Measurements from ENCODE around the gene CD200.
"Not testable (repeated sequence)": the region's sequence is repeated elsewhere in the genome, so short reads cannot be mapped to it uniquely, and the experiment has no call there.

The CD200 gene

GRCh38 chr3:112360561-112360960, 27.6 kb downstream of the CD200 start:
- no peak for DNase-seq (ENCODE audit: low spot score)

GRCh38 chr3:112362221-112362620, 29.3 kb downstream of the CD200 start:
- no peak for DNase-seq (ENCODE audit: low spot score)

DNA sequence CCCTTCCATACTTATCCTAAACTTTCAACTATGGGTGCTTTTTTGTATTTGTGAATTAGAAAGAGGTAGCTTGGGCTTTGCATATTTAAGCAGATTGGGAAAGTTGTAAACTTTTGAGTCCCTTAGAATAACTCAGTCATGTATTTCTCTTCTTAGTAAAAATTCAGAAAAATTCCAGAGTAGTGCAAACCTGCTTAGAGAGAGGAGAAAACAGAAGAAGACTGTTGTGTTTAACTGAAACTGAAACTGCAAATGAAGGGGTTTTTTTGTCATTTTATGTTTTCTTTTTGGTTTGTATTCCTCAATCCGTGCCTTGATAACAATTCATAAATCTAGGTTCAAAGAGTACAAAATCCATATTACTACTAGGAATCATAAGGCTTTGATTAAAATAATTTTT, 31.3 kb downstream of the CD200 start:
- no peak for DNase-seq (ENCODE audit: low spot score)

GRCh38 chr3:112365035-112365434, 32.1 kb downstream of the CD200 start:
- no peak for DNase-seq (ENCODE audit: low spot score)

DNA sequence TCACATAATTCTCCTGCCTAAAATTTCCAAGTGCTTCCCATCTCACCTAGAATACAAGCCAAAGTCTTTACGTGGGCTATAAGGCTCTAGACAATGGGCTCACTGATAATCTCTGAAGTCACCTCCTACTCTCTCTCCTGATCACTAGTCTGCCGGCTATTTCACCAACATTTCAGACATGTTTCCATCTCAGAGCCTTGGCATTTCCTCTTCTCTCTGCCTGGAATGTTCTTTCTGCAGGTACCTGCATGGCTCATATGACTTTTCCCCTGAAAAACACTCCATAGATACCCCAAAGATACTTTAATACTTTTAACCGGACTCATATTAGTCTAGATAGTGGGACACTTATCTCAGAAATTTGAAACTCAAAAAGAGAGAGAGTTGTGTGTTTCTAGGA, 32.7 kb downstream of the CD200 start:
- DNase-seq (ENCODE audit: low spot score): no peak

GRCh38 chr3:112366522-112366921, 33.6 kb downstream of the CD200 start:
- no peak for DNase-seq (ENCODE audit: low spot score)

DNA sequence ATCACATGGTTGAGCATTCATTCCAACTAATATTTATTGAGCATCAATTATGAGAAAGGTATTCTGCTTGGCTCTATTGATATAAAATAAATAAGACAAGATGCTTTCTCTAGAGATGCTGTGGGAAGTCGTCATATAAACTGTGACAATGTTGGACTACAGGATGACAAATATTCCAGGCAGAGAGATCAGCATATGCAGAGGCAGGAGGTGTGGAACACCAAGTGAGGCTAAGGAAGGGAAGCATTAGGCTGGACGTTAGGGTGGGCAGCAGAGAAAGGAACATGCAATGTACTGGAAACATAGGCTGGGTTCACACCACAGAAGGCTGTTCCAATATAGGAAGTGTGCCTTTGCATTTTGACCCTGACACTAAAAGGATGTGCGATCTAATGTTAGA, 38.6 kb downstream of the CD200 start:
- DNase-seq (ENCODE audit: low spot score): no peak

GRCh38 chr3:112372396-112372795, 39.4 kb downstream of the CD200 start:
- DNase-seq (ENCODE audit: low spot score): no peak

DNA sequence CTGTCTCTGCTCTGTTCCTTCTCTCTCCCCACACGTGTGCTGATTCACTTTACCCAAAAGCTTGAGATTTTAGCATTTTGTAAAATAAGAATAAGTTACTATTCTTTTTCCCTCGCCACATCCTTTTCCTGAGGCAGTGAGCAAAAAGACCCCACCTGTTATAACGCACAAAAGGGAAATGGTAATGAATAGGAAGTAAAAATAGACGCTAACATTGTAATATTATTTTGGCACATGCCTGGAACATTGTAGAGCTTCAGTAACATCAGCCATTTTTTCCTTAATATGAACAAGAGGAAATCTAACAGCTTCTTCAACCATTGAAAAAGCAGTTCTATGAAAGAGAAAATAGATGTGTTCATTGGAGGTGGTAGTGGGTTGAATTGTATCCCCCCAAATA, 40.5 kb downstream of the CD200 start:
- no peak for DNase-seq (ENCODE audit: low spot score)

- DNase-seq (ENCODE audit: low spot score): no peak
These were observed 41.0 kb downstream of the CD200 start for GRCh38 chr3:112373924-112374323.

- DNase-seq (ENCODE audit: low spot score): no peak
These were observed 41.4 kb downstream of the CD200 start for GRCh38 chr3:112374333-112374734.

DNA sequence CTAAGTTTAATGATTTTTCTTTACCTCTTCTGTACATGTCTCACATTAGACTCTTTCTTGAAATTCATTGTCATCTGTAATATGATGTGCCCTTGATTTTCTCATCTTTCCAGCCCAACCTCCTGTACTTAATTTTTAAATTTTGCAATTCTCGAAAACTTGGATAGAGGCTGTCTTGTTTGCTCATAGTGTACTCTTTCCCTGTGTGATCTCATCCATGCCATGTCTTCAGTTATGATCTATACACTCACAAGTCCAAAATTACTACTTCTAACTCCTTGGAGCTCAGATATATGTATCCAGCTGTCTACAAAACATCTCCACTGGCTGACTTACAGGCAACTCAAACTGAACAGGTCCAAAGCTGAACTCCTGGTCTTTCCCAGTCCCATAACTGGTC, 42.2 kb downstream of the CD200 start:
- DNase-seq (ENCODE audit: low spot score): no peak

DNA sequence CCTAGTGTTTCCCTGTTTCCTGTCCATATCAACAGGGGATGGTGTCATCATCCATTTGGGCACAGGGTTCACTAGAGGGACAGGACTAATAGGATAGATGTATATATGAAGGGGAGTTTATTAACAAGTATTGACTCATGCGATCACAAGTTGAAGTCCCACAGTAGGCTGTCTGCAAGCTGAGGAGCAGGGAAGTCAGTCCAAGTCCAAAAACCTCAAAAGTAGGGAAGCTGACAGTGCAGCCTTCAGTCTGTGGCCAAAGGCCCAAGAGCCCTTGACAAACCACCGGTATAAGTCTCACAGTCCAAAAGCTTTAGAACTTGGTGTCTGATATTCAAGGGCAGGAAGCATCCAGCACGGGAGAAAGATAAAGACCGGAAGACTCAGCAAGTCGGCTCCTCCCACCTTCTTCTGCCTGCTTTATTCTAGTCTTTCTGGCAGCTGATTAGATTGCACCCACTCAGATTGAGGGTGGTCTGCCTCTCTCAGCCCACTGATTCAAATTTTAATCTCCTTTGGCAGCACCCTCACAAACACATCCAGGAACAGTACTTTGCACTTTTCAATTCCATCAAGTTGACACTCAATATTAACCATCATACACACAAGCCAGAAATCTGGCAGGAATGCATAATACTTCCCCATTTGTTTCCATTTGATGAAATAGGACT, 43.4 kb downstream of the CD200 start:
- DNase-seq (ENCODE audit: low spot score): no peak

GRCh38 chr3:112376992-112377391, 44.0 kb downstream of the CD200 start:
- no peak for DNase-seq (ENCODE audit: low spot score)

GRCh38 chr3:112377568-112378071, 44.7 kb downstream of the CD200 start:
- no peak for DNase-seq (ENCODE audit: low spot score)

DNA sequence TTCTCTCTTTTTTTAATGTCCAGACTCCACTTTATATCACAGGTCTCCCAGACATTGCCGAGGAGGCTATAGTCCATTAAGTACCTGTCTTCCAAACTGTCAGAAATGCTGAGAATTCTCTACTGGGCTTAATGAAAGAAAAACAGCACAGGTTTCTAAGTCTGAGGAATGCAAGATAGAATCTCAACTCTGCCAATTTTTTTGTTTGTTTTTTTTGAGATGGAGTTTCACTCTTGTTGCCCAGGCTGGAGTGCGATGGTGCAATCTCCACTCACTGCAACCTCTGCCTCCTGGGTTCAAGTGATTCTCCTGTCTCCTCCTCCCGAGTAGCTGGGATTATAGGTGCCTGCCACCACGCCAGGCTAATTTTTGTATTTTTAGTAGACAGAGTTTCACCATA, 45.4 kb downstream of the CD200 start:
- DNase-seq (ENCODE audit: low spot score): not testable (repeated sequence)

- DNase-seq (ENCODE audit: low spot score): no peak
These were observed 46.2 kb downstream of the CD200 start for GRCh38 chr3:112379020-112379690.

DNA sequence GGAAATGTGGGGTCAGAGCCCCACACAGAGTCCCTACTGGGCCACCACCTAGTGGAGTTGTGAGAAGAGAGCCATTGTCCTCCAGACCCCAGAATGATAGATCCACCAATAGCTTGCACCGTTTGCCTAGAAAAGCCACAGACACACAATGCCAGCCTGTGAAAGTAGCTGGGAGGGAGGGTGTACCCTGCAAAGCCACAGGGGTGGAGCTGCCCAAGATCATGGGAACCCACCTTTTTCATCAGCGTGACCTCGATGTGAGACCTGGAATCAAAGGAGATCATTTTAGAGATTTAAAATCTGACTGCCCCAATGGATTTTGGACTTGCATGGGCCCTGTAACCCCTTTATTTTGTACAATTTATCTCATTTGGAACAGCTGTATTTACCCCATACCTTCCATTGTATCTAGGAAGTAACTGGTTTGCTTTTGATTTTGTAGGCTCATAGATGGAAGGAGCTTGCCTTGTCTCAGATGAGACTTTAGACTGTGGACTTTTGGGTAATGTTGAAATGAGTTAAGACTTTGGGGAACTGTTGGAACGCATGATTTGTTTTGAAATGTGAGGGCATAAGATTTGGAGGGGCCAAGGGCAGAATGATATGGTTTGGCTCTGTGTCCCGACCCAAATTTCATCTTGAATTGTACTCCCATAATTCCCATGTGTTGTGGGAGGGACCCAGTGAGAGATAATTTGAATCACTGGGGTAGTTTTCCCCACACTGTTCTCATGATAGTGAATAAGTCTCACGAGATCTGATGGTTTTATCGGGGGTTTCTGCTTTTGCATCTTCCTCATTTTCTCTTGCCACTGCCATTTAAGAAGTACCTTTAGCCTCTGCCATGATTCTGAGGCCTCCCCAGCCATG, 49.0 kb downstream of the CD200 start:
- DNase-seq (ENCODE audit: low spot score): no peak

DNA sequence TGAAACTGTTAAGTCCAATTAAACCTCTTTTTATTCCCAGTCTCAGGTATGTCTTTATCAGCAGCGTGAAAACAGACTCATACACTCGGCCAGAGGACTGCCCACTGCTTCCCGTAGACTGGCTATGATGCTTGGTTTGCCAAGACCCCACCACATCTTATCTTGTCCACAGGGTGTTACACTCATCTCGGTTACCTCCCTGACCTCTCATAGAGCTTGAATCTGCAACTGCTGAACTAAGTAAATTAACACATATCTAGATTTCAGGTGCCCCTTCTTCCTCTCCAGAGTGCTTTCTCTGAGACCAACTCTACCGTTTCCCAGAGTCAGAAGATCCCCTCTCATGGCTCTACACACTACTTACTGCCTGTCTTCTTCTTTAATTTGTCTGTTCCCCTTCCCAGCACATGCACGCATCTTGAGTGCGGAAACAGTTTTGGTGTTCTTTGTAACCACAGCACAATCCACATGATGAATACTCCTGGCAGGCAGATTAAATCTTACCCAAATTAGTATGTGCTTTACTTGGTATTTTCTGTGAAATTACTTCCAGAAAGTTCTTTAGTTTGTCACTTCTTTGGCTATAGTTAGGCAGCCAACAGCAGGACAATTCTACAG, 49.7 kb downstream of the CD200 start:
- no peak for DNase-seq (ENCODE audit: low spot score)

GRCh38 chr3:112384769-112385168, 51.8 kb downstream of the CD200 start:
- DNase-seq (ENCODE audit: low spot score): no peak

DNA sequence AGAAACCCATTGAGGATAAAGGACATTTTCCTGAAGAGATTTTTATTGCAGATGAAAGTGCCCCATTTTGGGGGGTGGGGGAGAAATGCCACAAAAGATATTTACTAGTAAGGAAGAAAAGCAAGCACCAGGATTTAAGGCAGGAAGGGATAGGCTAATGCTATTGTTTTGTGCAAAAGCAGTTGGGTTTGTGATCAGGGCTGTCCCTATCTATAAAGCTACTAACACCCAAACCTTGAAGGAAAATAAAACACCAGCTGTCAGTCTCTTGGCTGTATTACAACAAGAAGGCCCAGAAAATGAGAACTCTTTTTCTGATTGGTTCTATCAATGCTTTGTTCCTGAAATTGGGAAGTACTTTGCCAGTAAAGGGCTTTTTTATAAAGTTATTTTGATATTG, 56.0 kb downstream of the CD200 start:
- DNase-seq (ENCODE audit: low spot score): no peak

DNA sequence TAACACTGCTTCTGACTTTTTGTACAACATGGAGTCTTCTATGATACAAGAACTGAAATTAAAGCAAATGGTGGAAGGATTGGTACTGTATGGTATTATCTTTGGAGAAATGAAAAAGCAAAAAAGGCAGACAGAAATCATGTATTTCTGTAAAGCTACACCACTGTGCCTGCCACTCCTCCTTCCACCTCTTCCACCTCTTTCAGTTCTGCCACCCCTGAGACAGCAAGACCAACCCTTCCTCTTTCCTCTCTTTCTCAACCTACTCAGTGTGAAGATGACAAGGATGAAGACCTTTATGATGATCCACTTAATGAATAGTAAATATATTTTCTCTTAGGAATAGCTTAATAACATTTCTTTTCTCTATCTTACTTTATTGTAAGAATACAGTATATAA, 57.0 kb downstream of the CD200 start:
- no peak for DNase-seq (ENCODE audit: low spot score)
